ENCODE data around the gene RND1. TPM values are rescaled to one million over a fixed set of nuclear protein-coding genes. Genes with fewer than 3 reads are reported as not detected.

RND1 gene
- total and polyA plus RNA-seq, 2 of the 13 experiments (the other 11 are each of a cell fraction or from before 2014, with no cell fraction given): 1.8 to 1.9 TPM

DNA sequence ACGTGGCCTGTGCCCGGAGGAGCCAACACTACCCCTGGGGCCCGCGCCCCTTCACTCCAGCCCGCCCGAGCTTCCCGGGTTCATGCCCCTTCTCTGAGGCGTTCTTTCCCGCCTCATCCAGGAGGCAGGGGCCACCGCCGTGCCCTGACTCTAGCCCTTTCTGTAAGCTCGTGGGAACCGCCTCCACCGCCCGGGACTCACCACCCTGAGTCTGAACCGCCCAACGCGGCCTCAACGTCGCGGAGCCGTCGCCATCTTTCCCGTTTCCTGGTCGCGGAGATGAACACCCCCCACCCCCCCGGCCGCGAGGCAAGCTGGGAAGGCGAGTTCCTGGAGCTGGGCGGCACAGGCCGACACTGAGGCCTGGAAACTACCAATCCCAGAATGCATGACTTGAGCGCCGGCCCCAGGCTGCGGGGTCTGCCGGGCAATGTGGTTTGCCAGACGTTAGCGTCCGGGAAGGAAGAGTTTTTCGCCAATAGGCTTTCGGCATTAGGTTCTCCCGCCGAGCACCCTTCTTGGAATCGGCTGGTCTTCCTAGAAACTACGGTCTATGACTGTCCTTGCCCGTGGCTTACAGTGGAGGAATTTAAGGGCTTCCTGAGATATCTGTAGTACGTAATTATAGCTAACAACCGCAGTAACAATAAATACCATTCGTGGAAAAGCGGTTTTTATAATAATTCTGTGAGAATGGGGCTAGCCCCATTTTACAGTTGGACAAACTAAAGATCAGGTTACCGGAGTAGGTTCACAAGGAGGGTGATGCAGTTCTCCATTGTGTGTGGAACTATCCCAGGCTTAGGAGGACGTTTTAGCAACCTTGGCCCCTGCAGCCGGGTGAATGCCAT is 13.6 kb downstream of the RND1 start, which contains the start of gene DDX23 (continued):
- TF ChIP-seq ZNF20 (CRISPR knock-in tag; IDR thresholded peaks at IDR 0.05) (no peak), SYNCRIP (IDR thresholded peaks at IDR 0.05; ENCODE audit: insufficient read depth, low read depth, low read length) (no peak), PPARG (CRISPR knock-in tag; conservative IDR thresholded peaks at IDR 0.05) (no peak), SOX5 (CRISPR knock-in tag; IDR thresholded peaks at IDR 0.05; ENCODE audit: borderline replicate concordance) (peak; percentile 24; the same call in 1 of the 2 replicates), ZNF549 (CRISPR knock-in tag; IDR thresholded peaks at IDR 0.05) (no peak), ESRRA (CRISPR knock-in tag; IDR thresholded peaks at IDR 0.05; ENCODE audit: low read depth) (0 out of 2 replicates have a peak, but pooled peaks have one; percentile 28), GZF1 (CRISPR knock-in tag; IDR thresholded peaks at IDR 0.05) (0 out of 2 replicates have a peak, but pooled peaks have one; percentile 68), NR2F6 (IDR thresholded peaks at IDR 0.05) (no peak), NR2F6 (CRISPR knock-in tag; IDR thresholded peaks at IDR 0.05) (no peak; the same call in 1 of the 2 replicates), PLRG1 (conservative IDR thresholded peaks at IDR 0.05) (no peak), ZKSCAN8 (CRISPR knock-in tag; IDR thresholded peaks at IDR 0.05; ENCODE audit: borderline replicate concordance) (peak; percentile 45; the same call in 1 of the 2 replicates), GTF3A (CRISPR knock-in tag; conservative IDR thresholded peaks at IDR 0.05) (0 out of 2 replicates have a peak, but pooled peaks have one; percentile 26), RFX5 (IDR thresholded peaks at IDR 0.05; ENCODE audit: low read depth, low read length) (no peak), SMC3 (IDR thresholded peaks at IDR 0.05; ENCODE audit: low read length) (no peak)
- TF ChIP-seq, protein P1, sequence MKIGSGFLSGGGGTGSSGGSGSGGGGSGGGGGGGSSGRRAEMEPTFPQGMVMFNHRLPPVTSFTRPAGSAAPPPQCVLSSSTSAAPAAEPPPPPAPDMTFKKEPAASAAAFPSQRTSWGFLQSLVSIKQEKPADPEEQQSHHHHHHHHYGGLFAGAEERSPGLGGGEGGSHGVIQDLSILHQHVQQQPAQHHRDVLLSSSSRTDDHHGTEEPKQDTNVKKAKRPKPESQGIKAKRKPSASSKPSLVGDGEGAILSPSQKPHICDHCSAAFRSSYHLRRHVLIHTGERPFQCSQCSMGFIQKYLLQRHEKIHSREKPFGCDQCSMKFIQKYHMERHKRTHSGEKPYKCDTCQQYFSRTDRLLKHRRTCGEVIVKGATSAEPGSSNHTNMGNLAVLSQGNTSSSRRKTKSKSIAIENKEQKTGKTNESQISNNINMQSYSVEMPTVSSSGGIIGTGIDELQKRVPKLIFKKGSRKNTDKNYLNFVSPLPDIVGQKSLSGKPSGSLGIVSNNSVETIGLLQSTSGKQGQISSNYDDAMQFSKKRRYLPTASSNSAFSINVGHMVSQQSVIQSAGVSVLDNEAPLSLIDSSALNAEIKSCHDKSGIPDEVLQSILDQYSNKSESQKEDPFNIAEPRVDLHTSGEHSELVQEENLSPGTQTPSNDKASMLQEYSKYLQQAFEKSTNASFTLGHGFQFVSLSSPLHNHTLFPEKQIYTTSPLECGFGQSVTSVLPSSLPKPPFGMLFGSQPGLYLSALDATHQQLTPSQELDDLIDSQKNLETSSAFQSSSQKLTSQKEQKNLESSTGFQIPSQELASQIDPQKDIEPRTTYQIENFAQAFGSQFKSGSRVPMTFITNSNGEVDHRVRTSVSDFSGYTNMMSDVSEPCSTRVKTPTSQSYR (CRISPR knock-in tag; IDR thresholded peaks at IDR 0.05; ENCODE audit: borderline replicate concordance): peak; percentile 86
- TF ChIP-seq, protein P2, sequence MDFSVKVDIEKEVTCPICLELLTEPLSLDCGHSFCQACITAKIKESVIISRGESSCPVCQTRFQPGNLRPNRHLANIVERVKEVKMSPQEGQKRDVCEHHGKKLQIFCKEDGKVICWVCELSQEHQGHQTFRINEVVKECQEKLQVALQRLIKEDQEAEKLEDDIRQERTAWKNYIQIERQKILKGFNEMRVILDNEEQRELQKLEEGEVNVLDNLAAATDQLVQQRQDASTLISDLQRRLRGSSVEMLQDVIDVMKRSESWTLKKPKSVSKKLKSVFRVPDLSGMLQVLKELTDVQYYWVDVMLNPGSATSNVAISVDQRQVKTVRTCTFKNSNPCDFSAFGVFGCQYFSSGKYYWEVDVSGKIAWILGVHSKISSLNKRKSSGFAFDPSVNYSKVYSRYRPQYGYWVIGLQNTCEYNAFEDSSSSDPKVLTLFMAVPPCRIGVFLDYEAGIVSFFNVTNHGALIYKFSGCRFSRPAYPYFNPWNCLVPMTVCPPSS (IDR thresholded peaks at IDR 0.05): no peak
- TF ChIP-seq, protein P3, sequence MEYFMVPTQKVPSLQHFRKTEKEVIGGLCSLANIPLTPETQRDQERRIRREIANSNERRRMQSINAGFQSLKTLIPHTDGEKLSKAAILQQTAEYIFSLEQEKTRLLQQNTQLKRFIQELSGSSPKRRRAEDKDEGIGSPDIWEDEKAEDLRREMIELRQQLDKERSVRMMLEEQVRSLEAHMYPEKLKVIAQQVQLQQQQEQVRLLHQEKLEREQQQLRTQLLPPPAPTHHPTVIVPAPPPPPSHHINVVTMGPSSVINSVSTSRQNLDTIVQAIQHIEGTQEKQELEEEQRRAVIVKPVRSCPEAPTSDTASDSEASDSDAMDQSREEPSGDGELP (IDR thresholded peaks at IDR 0.05; ENCODE audit: borderline replicate concordance, low read depth): peak; percentile 43; the same call in 1 of the 2 replicates
- TF ChIP-seq, protein P4, sequence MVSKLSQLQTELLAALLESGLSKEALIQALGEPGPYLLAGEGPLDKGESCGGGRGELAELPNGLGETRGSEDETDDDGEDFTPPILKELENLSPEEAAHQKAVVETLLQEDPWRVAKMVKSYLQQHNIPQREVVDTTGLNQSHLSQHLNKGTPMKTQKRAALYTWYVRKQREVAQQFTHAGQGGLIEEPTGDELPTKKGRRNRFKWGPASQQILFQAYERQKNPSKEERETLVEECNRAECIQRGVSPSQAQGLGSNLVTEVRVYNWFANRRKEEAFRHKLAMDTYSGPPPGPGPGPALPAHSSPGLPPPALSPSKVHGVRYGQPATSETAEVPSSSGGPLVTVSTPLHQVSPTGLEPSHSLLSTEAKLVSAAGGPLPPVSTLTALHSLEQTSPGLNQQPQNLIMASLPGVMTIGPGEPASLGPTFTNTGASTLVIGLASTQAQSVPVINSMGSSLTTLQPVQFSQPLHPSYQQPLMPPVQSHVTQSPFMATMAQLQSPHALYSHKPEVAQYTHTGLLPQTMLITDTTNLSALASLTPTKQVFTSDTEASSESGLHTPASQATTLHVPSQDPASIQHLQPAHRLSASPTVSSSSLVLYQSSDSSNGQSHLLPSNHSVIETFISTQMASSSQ (IDR thresholded peaks at IDR 0.05; ENCODE audit: low read depth): 0 out of 2 replicates have a peak, but pooled peaks have one; percentile 25
- TF ChIP-seq, protein P4 (CRISPR knock-in tag; IDR thresholded peaks at IDR 0.05; ENCODE audit: borderline replicate concordance): peak; percentile 51; the same call in 1 of the 2 replicates
- TF ChIP-seq, protein P5, sequence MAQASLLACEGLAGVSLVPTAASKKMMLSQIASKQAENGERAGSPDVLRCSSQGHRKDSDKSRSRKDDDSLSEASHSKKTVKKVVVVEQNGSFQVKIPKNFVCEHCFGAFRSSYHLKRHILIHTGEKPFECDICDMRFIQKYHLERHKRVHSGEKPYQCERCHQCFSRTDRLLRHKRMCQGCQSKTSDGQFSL (CRISPR knock-in tag; IDR thresholded peaks at IDR 0.05): peak; percentile 98

Data from HepG2 (cell line).